Stimulated activated CD8-positive, alpha-beta memory T cell treated with anti-CD3 and anti-CD28 coated beads, Interleukin-12 subunit alpha, Interleukin-12 subunit beta, amount 100 ng/mL, for 4 hours (primary cell): ENCODE data around the gene FBLN2.
"Not testable (repeated sequence)": the region's sequence is repeated elsewhere in the genome, so short reads cannot be mapped to it uniquely, and the experiment has no call there.

Experiments used
- DNase-seq: peaks from one replicate; pipeline ENCODE4 v3.0.0-alpha.2; 2020; ENCODE audit warnings: low read depth

Gene FBLN2

DNA sequence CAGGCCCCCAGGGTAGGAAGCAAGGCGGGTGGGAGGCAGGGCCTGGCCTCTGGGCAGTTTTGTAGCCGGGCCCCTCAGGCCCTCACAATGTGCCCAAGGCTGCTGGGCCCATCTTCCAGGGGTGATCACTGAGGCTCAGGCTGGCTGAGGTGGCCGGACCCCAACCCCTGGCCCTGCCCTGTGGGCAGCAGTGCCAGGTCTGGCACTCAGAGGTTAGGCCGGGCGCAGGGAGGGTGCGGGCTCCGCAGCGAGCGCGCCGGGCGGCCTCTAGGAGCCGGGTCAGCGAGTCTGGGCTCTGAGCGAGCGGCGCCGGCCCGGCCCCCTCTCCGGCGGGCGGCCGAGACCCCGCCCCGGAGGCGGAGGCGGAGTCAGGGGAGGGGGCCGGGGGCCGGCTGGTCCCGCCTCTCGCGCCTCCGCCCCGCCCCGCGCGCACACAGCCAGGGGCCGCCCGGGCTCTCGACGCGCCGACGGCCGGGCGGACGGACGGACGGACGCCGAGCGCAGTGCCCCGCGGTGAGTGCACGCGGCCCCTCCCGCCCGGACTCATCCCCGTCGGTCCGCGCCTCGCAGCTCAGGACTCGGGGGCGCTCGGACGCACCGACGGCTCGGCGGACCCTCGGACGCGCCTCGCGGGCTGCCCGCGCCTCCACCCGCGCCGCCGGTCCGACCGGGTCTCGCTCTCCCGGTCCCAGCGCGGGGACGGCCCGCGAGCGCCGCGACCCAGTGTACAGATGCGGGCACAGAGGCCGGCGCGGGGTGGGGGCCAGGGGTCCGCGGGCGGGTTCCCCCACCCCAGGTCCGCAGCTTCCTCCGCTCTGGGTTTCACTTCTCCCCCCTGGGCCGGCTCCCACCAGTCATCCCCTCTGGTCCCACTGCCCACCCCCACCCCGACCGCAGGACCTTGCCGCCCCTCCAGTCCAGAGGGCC is at the start of gene FBLN2:
Gene FBLN2 (plus strand): TSS at position 430 of the 927 bp plus-strand sequence. CDS start 21,231 bp downstream, outside the sequence.
- peak; percentile 5 for DNase-seq

DNA sequence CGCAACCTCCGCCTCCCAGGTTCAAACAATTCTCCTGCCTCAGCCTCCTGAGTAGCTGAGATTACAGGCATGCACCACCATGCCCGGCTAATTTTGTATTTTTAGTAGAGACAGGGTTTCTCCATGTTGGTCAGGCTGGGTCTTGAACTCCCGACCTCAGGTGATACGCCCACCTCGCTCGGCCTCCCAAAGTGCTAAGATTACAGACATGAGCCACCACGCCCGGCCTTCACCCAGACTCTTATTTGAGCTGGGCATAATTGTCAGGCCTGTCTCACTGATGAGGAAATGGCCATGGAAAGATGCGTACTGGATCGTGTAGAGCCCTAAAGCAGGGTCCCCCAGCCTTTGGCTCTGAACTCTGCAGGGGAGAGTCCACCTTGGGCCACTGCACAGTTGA is 49.7 kb upstream of the FBLN2 start:
- DNase-seq = not testable (repeated sequence)

DNA sequence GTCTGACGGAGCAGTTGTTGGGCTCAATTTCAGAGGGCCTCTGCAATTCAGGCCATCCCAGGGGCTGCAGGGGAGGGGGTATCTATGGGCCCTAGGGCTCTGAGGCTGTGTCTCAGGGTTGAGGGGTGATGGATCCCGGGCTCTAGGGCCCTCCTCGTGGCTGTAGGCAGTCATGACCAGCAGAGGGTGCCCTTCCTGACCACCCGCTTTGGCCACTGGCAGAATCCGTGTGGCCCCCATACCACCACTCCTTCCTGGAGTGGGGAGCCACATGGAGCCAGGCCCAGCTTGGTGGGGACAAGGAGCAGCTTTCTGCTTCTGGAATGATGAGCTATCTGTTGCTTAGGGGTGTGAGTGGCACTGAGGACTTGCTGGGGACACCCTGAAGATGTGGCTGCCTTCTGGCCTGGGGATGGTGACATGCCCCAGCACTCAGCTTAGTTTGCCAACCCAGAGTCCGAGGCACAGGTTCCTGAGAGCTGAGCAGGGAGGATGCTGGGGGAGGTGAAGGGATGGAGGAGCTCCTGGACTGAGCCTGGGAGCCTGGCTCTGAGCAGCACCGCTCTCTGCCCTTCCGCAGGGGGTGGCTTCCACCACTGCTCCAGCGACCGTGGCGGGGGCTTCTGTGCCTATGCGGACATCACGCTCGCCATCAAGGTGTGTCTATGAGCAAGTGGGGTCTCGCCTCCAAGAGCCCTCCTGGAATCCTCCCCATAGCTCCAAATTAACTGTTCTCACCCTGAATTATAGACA is 48.6 kb upstream of the FBLN2 start:
- DNase-seq = no peak

DNA sequence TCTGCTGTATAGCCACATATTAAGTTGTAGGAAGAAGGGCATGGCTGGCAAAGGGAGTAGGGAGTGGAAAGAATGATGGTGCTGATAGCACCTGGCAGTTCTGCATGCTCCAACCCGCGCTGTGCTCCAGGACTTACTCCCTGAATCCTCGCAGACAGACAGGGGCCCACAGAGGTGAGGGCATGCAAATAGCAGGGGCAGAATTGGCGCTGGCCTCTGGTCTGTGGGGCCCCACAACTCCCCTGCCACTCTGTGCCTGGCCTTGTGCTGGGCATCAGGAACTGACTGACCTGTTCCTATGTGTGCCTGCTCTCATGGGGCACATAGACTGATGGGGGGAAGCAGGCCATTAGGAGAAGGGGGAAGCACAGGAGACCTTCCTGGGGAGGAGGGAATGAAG is 47.9 kb upstream of the FBLN2 start:
- DNase-seq = no peak

DNA sequence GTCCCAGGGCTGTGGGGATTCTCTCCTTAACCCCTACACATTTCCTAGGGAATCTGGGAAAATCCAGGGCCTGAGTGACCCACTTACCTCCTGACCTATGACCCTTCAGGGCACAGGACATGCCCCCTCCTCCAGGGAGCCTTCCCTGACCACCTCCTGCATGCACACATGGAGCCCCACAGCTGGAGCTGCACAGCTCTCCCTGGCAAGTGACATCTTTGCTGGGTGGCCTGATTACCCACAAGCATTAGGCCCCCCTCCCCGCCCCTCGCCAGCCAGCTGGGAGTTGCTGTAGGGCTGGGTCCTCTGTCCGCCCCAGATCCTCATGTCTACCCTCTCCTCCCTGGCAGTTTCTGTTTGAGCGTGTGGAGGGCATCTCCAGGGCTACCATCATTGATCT is 47.4 kb upstream of the FBLN2 start:
- no peak for DNase-seq

DNA sequence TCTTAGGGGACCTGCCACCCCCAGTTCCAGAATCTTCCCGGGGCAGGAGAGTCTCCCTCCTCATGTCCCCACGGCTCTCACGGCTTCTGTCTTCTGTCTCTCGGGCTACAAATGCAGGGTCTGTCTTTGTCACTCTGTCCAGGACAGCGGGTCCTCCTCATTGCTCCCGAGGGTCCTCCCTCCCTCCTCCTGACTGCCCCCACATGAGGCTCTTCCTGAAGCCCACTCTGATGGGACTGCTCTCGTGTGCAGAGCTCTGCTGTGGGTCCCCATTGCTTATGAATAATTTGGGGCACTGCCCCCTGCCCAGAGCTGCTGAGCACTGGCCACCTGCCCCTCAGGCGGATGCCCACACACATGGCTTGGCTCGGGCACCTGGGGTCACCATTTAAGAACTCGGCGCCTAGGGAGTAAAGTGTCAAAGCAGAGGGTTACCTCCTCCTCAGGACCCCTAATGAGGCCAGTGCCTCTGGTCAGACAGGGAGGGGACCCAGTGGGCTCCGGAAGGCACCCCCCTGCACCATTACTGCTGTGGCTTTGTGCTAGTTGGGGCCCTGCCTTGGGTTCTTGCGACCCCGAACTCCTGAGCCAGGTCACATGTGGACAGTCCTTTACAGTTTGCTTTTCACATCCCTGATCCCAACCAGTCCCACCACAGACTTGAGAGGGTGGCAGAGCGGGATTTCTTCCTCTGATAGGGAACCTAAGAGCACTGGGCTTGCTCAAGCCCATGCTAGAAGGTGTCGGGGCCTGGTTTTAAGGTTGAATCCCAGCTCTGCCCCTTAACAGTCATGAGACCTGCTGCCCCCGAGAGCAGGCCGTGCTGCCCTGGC is 46.8 kb upstream of the FBLN2 start:
- DNase-seq = no peak

DNA sequence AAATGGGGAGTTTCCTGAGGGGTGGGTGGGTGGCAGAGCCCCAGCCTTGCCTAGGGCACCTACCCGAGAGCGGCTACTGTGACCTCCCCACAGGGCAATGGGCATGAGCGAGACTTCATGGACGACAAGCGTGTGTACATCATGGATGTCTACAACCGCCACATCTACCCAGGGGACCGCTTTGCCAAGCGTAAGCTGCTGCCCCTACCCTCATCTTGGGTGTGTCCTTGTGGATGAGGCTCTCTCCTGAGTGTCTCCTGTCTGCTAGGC is 46.2 kb upstream of the FBLN2 start:
- DNase-seq = no peak

DNA sequence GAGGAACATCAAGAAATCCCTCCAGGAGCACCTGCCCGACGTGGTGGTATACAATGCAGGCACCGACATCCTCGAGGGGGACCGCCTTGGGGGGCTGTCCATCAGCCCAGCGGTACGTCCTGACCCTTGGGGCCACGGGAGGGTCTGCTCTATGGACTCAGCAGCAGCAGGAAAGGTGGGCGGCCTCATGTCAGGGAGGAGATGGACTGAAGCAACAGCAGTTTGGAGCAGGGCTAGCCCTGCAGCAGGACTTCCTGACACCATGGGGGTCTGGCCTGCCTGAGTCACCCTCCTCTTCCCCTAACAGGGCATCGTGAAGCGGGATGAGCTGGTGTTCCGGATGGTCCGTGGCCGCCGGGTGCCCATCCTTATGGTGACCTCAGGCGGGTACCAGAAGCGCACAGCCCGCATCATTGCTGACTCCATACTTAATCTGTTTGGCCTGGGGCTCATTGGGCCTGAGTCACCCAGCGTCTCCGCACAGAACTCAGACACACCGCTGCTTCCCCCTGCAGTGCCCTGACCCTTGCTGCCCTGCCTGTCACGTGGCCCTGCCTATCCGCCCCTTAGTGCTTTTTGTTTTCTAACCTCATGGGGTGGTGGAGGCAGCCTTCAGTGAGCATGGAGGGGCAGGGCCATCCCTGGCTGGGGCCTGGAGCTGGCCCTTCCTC is 44.6 kb upstream of the FBLN2 start:
- DNase-seq = no peak

DNA sequence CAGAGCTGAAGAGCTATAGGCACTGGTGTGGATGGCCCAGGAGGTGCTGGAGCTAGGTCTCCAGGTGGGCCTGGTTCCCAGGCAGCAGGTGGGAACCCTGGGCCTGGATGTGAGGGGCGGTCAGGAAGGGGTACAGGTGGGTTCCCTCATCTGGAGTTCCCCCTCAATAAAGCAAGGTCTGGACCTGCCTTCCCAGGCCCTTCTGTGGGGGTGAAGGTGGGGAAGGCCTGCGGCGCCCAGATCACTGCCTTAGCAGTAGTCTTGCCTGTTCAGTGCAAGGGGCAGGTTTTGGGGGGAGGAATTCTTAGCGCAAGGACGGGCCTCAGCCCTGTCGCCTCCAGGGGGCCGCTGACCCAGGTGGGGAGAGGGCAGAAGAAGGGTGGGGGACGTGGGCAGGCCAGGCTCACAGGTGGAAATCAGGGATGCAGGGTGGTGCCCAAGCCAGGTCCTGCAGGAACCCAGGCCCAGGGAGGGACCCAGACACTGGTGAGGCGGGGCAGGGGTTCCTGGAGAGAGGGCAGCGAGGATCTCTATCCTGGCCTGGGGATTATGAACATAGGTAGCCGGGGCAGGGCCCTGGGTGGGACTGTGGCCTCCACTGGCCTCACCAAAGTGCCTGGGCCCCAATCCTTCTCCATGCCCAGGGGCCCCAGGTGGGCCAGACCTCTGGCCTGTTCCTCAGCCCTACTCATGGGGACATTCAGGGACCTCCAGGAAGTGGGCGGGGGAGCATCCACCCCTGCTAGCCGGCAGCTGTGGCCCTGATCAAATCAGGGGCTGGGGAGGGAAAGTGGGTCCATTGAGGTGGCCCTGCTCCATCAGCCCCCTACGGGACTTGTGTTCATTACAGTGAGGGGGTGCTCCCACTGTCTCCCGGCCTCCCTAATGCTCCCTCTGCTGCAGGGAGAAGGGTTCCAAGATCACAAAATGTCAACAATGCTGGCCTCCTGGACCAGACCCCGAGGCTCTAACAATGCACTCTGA is 43.5 kb upstream of the FBLN2 start:
- DNase-seq = no peak

DNA sequence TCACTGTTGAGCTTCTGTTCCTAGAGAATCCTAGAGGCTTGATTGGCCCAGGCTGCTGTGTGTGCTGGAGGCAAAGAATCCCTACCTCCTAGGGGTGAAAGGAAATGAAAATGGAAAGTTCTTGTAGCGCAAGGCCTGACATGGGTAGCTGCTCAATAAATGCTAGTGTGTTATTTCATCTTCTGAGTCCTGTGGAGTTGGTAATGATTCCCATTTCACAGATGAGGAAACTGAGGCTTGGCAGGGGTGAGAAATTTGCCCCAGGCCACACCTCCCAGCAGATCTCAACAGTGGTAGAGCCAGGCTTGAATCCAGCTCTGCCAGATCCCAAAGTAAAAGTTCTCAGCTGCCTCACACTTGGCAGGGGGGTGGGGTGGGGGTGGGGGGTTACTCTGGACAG is 42.7 kb upstream of the FBLN2 start:
- no peak for DNase-seq

DNA sequence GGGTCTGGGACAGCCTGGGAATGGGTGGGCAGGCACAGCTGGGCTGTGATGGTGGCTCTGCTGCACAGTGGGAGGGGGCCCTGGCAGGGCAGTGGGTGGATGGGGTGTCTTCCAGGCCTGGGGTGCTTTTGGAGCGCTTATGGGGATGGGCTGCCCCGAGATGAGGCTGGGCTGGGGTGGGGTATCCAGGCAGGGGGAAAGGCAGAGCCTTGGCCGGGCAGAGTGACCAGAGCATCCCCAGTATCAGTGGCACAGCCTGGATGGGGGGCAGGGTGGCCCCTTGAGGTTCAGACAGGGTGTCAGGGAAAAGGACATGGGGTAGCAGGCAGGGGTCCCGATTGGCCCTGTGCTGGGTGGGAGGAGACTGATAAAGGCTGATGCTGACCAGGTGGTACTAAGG is 42.2 kb upstream of the FBLN2 start:
- DNase-seq = no peak

DNA sequence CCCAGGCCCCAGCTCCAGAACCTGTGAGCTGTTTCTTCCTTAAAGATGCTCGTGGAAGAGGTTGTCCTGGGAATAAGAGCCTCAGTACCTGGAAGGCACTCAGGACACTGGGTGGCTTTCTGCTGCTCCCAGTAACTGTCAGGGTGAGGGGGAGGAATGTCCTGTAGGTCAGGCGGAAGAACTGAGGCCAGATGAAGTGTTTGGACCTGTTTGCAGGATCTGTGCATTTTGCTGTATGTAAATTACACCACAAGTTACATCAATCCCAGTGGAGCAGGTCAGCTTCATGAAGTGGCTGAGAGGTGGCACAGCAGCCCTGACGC is 41.7 kb upstream of the FBLN2 start:
- DNase-seq = no peak

DNA sequence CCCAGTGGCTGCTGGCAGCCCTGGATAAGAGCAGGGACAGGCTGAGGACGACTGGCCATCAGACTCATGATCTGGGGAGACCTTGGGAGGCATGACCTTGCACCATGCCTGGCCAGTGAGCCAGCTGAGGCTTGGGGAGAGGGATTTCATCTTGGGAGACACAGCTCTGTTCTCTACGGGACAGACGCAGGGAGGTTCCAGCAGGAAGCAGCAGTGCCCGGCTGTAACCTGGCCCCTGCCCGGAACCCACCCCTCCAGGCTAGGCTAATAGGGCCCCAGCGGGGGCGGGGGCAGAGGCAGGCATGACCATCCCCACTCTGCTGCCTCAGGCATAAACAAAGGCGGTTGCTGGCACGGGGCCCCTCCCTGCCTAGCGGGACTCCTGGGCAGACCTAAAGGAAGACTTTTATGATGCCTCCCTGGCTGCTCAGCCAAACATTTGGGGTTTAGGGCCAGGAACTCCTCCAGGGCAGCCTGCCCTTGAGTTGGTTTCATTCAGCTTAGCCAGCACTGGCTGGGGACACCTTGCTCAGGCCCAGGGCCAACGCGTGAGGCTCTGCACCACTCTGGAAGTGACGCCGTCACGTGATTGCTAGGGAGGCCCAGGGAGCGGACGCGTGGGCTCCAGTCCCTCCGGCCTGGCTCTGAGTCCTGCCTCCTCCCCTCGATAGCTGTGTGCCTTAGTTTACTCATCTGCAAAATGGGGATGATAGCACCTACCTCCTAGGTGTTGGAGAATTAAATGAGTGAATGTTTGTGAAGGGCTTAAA is 41.2 kb upstream of the FBLN2 start:
- DNase-seq = no peak

DNA sequence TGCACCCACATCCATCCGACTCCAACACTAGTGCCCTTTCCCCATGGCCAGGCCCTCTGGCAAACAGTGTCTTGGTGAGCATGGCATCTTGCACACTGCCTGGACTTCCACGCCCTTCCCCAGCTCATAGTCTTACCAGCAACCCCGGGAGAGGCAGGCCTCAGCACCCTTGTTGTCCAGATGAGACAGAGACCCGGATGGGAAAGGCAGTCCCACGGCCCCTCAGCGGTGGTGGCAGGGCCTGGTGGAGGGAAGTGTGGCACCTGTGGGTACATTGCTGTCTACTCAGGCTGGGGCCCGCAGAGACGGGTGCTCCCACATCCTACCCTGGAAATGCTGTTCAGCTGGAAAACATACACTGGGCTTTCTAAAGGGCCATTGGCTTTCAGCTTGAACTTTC is 40.4 kb upstream of the FBLN2 start:
- no peak for DNase-seq

DNA sequence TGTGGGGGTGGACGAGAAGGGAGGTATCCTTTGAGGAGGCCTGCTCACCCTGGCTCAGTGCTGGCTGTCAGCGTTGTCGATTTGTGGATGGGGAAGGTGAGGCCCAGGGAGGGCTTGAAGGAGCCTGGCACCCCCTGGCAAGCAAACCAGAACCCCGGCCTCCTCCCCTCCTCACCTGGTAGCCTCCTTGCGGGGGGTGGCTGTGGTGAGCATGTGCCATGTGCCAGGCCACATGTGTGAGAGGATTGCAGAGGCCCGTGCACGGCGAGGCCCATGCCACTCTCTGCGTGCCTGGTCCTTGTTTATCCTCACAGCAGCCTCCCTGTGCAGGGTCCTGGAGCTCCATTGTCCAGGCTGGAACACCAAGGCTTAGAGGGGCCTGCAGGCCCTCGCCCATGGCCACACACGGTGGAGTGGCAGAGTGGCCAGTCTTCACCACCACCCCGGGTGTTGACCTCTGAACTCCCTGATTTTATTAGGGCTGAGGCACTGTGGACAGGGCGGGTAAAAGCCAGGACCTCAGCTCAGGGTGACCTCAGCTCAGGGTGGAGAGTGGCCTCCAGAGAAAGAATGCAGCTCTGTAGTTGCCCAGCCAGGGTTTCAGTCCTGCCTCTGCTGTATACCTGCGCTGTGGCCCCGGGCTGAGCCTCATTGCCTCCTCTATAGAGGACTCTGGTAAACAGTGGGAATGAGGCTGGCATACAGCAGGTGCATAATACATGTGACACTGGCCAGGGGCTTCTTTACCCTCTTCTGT is 39.7 kb upstream of the FBLN2 start:
- no peak for DNase-seq

DNA sequence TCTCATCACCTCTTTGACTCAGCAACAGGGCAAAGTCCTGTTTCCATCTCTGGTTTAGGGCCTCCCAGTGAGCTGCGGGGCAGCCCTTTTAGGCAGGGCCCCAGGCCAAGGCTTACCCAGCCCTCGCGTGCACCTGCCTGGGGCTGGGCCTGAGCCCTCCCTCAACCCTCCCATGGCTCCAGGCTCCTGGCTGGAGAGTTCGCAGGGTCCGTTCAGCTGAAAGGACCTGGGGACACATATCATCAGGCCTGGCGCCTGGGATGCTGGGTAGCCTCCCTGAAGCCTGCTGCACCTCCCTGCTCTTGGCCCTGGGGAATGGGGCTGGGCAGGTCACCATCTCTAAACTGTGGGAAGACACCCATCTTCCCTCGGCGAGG is 39.1 kb upstream of the FBLN2 start:
- no peak for DNase-seq

DNA sequence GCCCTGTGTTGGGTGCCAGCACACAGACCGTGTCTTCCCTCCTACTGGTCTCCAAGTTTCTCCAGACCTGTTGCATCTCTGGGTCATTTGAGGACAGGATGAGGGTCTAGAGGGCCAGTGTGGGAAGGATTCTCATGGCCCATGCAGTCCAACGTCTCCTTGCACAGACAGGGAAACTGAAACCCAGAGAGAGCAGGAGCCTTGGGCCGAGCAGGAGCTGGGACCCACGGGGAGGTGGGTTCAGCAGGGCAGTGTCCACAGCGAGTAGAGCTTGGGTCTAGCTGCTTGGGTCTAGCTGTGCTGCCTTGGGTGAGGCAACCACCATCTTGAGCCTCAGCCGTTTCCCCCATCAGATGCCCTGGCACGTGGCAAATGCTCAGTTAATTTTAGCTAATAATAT is 36.5 kb upstream of the FBLN2 start:
- no peak for DNase-seq

DNA sequence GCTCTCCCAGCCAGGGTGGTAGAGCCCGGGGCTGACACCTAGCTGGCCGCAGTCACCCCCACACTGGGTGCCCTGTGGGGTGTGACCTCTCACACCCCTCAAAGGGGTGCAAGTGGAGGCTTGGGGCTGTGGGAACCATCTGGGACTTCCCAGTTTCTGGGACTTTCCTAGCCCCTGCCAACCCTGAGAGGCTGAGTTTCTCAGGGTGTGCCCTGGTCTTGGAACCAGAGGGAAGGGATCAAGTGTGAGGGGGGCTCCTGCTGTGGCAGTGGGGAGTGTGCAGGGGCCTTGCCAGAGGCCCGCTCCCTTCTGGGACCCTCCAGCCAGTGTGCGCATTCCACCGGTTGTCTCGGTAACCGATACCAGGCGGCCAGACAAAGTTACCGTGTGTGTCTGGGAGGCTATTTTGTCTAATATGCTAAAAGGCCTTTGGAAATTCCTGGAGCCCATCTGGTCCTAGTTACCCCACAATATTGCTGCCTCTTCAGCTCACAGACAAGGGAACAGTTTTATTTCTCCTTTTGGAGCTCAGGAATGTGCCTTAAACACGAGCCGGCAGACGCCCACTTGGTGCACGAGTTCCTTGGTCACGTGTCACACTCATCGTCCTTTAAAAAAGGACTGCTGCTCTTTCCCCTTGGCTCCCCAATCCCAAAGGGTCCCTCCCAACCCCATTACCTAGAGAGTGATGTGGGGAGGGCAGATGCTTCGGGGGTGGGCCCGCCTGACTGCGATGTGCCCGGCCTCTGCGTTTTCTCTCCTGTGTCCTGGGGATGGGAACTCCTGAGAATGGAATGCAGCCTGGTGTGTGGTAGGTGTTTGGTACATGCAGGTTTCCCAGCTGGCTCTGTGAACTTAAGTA is 35.6 kb upstream of the FBLN2 start:
- DNase-seq = no peak
